ENCODE results near the gene GABARAPL2. TPM values are rescaled to one million over a fixed set of nuclear protein-coding genes. Genes with fewer than 3 reads are reported as not detected.
"Not testable (repeated sequence)": the region's sequence is repeated elsewhere in the genome, so short reads cannot be mapped to it uniquely, and the experiment has no call there.

The GABARAPL2 gene
- total RNA-seq, 1 donor from 2014 or later, result 74.9 TPM

DNA sequence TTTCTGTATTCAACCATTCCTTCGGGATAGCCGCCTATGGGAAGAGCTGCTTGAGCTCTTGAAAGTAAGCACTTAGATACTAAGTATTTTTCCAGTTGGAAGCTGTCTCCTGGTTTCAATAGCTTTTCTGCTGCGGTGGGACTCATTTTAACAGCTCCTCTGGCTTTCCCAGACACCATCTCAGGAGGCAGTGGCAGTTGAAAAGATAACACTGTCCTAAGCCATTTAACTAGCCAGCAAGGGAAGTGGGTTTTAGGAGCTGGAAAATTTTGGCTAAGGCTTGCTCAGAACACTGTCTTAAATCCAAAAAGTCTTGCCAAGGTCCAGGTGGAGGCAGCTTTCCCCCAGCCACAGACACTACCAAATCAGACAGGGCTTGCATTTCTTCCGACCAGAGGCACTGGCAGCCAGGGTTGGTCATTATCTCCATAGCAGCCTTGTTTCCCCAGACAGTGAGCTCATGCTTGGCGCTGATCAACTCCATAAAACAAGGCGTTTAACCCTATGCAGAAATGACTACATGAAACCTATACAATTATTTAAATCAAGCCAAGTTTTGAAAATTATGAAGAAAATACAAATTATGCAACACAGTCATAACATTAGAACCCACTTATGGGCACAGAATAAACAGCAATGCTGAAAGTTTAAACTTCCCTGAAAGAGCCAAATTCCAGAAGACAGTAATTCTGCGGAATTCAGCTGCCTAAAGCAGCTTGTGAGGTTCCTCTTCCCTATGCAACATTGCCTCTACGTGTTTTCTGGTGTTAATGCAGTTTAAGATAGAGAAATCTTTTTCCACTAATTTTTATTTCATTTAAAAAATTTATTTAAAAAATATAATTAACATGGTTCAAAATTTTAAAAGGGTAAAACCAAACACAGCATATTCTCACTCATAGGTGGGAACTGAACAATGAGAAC lies 25.0 kb downstream of the GABARAPL2 start:
- no peak for DNase-seq (ENCODE audit: low spot score in 2 of 2, unreplicated experiment in 2 of 2)
- Mint-ChIP-seq H3K27ac (peak overlapping the region; percentile 97), H3K27me3 (ENCODE audit: low read depth) (no peaks in the 10 kb centered on the region), H3K4me1 (peaks cover 16% of the 10 kb centered on the region), H3K36me3 (peaks cover 1% of the 10 kb centered on the region), H3K4me3 (peak overlapping the region; percentile 6), H3K9me3 (no peaks in the 10 kb centered on the region)
- TF ChIP-seq, protein P1, sequence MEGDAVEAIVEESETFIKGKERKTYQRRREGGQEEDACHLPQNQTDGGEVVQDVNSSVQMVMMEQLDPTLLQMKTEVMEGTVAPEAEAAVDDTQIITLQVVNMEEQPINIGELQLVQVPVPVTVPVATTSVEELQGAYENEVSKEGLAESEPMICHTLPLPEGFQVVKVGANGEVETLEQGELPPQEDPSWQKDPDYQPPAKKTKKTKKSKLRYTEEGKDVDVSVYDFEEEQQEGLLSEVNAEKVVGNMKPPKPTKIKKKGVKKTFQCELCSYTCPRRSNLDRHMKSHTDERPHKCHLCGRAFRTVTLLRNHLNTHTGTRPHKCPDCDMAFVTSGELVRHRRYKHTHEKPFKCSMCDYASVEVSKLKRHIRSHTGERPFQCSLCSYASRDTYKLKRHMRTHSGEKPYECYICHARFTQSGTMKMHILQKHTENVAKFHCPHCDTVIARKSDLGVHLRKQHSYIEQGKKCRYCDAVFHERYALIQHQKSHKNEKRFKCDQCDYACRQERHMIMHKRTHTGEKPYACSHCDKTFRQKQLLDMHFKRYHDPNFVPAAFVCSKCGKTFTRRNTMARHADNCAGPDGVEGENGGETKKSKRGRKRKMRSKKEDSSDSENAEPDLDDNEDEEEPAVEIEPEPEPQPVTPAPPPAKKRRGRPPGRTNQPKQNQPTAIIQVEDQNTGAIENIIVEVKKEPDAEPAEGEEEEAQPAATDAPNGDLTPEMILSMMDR (IDR thresholded peaks at IDR 0.05; ENCODE audit: unreplicated experiment), result no peak

DNA sequence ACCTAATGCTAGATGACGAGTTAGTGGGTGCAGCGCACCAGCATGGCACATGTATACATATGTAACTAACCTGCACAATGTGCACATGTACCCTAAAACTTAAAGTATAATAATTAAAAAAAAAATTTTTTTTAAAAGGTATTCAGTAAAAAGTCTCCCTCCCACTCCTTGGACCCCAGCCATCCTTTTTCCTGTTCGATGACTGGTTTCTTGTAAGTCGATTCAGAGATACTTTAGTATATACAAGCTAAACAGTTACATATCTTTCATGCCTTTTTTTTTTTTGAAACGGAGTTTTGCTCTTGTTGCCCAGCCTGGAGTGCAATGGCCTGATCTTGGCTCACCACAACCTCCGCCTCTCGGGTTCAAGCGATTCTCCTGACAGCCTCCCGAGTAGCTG lies 25.7 kb downstream of the GABARAPL2 start:
- not testable (repeated sequence) for H3K36me3 Mint-ChIP-seq; DNase-seq (ENCODE audit: low spot score in 2 of 2, unreplicated experiment in 2 of 2); H3K4me3 Mint-ChIP-seq; H3K9me3 Mint-ChIP-seq; H3K27me3 Mint-ChIP-seq (ENCODE audit: low read depth)
- Mint-ChIP-seq H3K27ac (peak overlapping the region; percentile 50), H3K4me1 (peaks cover 16% of the 10 kb centered on the region)

DNA sequence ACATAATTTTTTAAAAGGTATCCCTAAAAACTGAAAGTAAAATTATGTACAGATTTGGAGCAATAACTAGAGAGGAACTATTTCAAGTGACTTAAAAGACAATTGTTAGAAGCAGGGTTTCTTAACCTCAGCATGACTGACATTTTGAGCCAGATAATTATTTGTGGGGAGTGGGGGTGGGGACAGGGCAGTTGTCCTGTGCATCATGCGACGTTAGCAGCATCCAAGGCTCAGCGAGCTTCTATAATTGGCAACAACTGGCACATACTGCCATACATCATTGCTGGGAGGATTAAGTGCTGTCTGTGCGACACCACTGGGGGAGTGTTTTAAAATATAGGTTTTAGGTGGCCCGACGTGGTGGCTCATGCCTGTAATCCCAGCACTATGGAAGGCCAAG lies 27.1 kb downstream of the GABARAPL2 start:
- no peaks in the 10 kb centered on the region for H3K27me3 Mint-ChIP-seq (ENCODE audit: low read depth)
- peaks cover 10% of the 10 kb centered on the region for H3K9me3 Mint-ChIP-seq
- peaks cover 17% of the 10 kb centered on the region for H3K36me3 Mint-ChIP-seq
- no peak overlapping the region for H3K4me3 Mint-ChIP-seq
- H3K27ac Mint-ChIP-seq, result no peak overlapping the region
- peaks cover 16% of the 10 kb centered on the region for H3K4me1 Mint-ChIP-seq
- TF ChIP-seq, protein P1 (IDR thresholded peaks at IDR 0.05; ENCODE audit: unreplicated experiment), result no peak
- no peak for DNase-seq (ENCODE audit: low spot score in 2 of 2, unreplicated experiment in 2 of 2)

DNA sequence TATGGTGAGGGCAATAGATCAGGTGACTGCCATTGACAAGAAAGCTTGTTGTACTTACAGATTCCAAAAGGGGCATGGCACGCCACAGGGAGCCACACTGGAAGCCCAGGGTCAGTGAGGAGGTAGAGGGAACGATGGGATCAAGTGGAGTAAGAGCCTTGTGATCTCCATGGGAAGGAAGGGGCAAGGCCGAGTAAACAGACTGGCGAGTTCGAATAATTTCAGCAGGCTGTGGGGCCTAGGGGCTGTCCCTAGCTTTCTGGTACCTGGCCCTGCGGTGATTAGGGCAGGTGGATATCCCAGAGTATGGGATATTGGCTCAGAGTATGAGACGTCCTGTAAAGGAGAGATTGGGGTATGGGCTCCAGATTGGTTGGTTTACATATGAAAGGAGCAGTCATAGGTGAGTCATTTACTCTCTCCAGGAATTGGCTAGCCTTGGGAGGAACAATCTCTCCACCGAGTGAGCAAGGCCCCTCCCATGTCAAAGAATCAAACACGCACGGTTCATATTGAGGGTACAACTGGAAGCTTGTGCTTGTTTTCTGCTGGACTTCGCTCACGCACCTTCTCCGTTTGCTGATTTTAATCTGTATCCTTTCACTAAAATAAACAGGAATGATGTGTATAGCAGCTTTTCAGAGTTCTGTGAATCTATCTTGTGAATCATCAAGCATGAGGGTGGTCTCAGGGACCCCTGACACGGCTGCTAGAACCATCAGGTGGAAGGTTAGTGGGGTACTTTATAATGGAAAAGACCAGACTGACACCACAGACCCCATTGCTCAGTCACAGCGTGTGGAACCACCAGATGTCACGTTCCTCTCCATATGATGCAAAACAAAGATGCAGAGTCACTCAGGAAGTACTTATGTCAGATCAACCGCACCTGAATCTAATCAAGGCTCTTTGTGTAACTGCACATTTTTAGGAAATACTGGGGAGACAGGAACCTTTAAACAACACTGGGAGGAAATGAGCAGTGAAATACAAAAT lies 27.9 kb downstream of the GABARAPL2 start:
- H3K4me1 Mint-ChIP-seq, result peaks cover 16% of the 10 kb centered on the region
- peaks cover 10% of the 10 kb centered on the region for H3K9me3 Mint-ChIP-seq
- no peak overlapping the region for H3K4me3 Mint-ChIP-seq
- peak overlapping the region; percentile 9 for H3K27ac Mint-ChIP-seq
- no peak for DNase-seq (ENCODE audit: low spot score in 2 of 2, unreplicated experiment in 2 of 2)
- no peaks in the 10 kb centered on the region for H3K27me3 Mint-ChIP-seq (ENCODE audit: low read depth)
- TF ChIP-seq, protein P1 (IDR thresholded peaks at IDR 0.05; ENCODE audit: unreplicated experiment), result no peak
- H3K36me3 Mint-ChIP-seq, result peaks cover 17% of the 10 kb centered on the region

DNA sequence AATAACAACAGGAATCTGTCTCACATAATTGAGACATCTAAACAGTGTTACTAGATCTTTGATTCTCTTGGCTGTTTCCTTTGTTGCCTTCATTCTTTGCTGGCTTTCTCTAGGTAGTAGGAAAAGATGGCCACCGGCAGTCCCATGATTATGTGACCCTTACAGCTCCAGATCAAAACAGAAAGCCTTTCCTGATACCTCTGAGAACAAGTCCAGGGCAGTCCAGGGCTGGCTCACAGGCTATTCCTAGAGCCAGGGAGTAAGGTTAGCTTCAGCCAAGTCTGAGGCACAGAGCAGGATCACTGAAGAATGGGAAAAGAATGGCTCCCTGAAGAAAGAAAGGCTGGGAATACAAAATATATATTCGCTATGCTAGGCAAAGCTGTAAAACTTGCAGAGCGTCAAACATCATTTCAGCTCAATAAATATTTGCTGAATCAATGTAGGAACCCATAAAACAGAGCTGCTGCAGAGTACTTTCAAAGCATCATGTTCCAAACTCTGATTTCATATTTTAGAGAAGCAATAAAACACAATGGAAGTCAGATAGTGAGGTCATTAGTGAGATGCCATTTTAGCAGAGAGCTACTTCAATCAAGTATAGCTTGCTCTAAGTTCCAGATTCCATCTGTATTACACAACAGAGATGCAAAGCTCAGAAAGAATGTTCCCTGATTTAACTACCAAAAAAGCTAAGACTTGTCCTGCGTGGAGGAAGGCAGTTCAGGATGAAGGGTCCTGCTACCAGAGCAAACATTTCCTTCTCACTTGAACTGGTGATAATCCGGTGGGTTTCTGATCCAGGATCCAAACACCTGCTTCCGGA lies 33.5 kb downstream of the GABARAPL2 start:
- Mint-ChIP-seq H3K4me3 (no peak overlapping the region), H3K27me3 (ENCODE audit: low read depth) (no peaks in the 10 kb centered on the region), H3K36me3 (peaks cover 46% of the 10 kb centered on the region), H3K27ac (peak overlapping the region; percentile 50), H3K9me3 (peaks cover 19% of the 10 kb centered on the region), H3K4me1 (no peaks in the 10 kb centered on the region)
- TF ChIP-seq, protein P1 (IDR thresholded peaks at IDR 0.05; ENCODE audit: unreplicated experiment), result no peak
- DNase-seq (ENCODE audit: low spot score in 2 of 2, unreplicated experiment in 2 of 2), result no peak
